ES-I3 (cell line): ENCODE results near the gene KRTAP5-9.
"Not testable (repeated sequence)": the region's sequence is repeated elsewhere in the genome, so short reads cannot be mapped to it uniquely, and the experiment has no call there.

Experiments
- H3K36me3 ChIP-seq: 2 replicates; pipeline ENCODE4 v1.6.1; 2013; ENCODE audit warnings: mild to moderate bottlenecking, low read length, control low read depth, moderate library complexity; ENCODE audit not compliant: insufficient read depth
- H3K4me1 ChIP-seq: 2 replicates; pipeline ENCODE4 v1.6.1; 2013; ENCODE audit warnings: mild to moderate bottlenecking, control low read depth, low read length; ENCODE audit not compliant: insufficient read depth
- H3K9ac ChIP-seq: 2 replicates; pipeline ENCODE4 v1.6.1; 2013; ENCODE audit warnings: low read depth, mild to moderate bottlenecking, low read length, moderate library complexity
- H3K9me3 ChIP-seq: 2 replicates; pipeline ENCODE4 v1.6.1; 2013; ENCODE audit warnings: mild to moderate bottlenecking, low read length, moderate library complexity; ENCODE audit not compliant: control insufficient read depth, insufficient read depth

KRTAP5-9 gene

DNA sequence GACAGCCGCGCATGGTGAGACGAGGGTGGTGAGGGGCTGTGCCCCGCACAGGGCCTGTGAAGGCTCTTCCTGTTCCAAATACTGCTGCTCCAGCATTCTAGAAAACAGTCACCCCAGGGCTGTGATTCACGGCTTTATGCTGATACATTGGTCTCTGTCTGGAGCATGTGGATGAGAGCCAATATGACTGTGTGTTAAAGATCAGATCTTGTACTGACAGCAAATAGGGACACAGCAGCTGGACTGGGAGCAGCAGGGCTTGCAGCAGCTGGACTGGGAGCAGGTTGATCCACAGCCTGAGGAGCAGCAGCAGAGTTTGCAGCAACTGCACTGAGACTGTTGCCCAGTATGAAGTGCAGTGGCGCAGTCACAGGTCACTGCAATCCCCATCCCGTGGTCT is 31.3 kb downstream of the KRTAP5-9 start:
- H3K36me3 ChIP-seq, H3K9me3 ChIP-seq, H3K9ac ChIP-seq, H3K4me1 ChIP-seq: not testable (repeated sequence)

DNA sequence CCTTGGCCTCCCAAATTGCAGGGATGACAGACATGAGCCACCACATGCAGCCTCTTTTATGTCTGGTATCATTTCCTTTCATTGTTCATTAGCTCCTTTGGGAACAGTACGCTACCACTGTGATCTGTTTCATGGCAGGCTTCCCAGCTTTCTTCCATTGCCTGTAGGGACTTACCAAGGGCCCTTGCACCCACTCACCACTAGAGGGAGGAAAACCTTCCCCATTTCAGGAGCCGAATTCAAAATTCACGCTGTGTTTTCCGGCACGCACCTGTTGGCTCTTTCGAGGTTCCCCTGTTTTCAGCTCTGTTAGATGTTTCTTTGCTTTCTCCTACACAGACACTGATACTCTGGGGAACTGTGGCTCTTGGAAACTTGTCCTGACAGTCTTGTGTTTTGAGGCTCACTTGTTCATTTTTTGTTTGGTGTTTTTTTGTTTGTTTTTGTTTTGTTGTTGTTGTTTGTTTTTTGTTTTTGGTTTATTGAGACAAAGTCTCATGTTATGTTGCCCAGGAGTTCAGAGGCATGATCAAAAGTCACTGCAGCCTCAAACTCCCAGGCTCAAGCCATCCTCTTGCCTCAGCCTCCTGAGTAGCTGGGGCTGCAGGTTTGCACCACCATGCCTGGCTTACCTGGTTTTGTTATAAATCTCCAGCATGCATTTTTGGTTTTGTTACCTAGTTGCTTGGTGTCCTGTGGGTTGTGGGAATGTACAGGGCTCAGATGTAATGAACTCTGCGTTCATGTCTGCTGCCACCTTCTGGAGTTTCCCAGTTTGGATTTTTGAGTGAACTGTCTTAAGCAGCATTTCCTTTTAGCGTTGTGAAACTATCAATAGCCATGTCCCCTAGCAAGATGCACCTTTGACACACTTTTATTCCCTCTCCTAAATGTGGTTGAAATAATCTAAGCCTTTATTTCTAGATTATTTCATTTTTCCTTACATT is 32.1 kb downstream of the KRTAP5-9 start:
- H3K4me1 ChIP-seq, result no peaks in the 10 kb centered on the region
- H3K9me3 ChIP-seq, result no peaks in the 10 kb centered on the region
- H3K36me3 ChIP-seq, result no peaks in the 10 kb centered on the region
- no peak overlapping the region for H3K9ac ChIP-seq

DNA sequence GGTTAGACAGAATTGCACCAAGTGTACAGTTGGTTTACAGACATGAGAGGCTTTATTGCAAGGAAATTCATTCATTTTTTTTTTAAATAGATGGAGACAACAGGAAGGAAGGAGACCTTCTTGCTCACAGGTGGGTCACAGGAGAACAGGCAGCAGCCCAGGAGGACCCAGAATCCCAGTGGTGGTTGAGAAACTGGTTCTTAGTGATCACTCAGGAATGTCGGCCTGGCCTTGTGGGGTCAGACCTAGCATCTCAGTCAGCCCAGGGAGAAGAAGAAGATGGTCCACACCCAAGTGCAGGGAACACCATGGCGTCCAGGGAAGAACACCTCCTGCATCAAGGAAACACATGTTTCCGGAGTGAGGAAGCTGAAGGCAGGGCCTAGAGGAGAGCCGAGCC is 33.6 kb downstream of the KRTAP5-9 start:
- no peak overlapping the region for H3K9ac ChIP-seq
- H3K36me3 ChIP-seq, result no peaks in the 10 kb centered on the region
- no peaks in the 10 kb centered on the region for H3K4me1 ChIP-seq
- no peaks in the 10 kb centered on the region for H3K9me3 ChIP-seq

DNA sequence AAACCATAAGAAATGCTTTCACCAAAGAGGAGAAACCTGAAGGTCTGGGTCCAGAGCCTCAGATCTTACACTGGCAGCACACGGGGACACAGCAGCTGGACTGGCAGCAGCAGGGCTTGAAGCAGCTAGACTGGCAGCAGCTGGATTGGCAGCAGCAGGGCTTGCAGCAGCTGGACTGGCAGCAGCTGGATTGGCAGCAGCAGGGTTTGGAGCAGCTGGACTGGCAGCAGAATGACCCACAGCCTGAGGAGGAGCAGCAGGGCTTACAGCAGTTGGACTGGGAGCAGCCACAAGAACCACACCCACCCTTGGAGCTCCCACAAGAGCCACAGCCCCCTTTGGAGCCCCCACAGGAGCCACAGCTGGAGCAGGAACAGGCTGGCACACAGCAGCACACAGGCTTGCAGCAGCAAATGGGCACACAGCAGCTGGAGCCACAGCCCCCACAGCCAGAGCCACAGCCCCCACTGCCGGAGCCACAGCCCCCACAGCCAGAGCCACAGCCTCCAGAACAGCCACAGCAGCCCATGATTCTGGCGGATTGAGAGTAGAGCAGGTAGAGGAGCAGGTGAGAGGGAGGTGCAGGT is 34.2 kb downstream of the KRTAP5-9 start, which contains the start of gene KRTAP5-11:
Gene KRTAP5-11, minus strand, starts transcription at position 567 of the 587 bp plus-strand sequence. Its CDS starts 38 bp downstream, at position 529.
- no peak within 1 kb of the TSS for H3K9ac ChIP-seq

DNA sequence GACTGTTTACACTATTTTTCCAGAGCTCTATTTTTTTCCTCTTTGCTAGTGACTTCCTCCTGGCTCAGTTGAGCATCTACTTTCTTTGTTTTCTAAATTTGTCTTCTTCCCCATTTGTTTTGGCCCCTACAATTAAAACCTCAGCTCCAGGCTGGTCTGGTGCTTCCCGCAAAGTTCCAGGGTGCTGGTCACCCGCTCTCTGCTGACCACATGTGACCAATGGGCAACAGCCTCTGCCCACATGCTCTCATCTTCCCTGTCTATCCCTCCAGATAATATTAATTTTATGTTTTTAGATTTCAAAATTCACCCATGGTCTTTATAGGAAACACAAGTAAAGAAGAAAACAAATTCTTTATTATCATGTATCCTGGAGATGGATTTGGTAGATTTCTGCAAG is 34.7 kb downstream of the KRTAP5-9 start:
- not testable (repeated sequence) for H3K9ac ChIP-seq, H3K9me3 ChIP-seq, H3K36me3 ChIP-seq, H3K4me1 ChIP-seq

More for the DNA sequence above, 34.2 kb downstream of the KRTAP5-9 start, which contains the start of gene KRTAP5-11:
- Histone ChIP-seq H3K4me1 (no peaks in the 10 kb centered on the region), H3K36me3 (no peaks in the 10 kb centered on the region), H3K9me3 (no peaks in the 10 kb centered on the region)

DNA sequence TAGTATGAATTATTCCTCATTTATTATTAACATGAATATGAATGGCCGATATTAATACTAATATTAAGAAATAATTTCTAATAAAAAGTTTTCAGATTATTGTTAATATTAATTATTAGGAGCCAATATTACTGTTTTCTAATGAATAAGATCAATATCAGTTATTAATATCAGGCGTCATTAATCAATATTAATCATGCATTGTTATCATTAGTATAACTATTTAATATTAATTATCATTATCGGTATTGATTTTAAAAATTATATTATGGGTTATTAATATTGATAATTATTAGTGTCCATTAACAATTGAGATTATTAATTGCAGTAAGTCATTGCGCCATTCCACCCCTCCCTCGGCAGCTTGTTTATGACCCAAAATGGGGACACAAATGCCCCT is 37.5 kb downstream of the KRTAP5-9 start:
- not testable (repeated sequence) for H3K36me3 ChIP-seq, H3K9ac ChIP-seq, H3K4me1 ChIP-seq, H3K9me3 ChIP-seq

DNA sequence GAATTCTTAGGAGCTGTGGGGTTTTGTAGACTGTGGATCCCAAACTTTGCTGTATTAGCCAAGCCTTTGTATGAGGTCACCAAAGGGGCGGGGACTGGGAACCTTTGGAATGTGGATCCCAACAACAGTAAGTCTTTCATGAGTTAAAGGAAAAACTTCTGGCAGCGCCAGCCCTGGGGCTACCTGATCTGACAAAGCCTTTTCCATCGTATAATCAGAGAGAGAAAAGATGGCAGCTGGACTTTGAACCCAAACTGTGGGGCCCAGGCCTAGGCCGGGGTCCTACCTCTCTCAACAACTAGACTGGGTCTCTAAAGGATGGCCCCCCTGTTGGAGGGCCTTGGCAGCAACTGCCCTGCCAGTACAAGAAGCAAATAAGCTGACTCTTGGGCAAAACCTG is 40.1 kb downstream of the KRTAP5-9 start:
- not testable (repeated sequence) for H3K4me1 ChIP-seq, H3K9ac ChIP-seq, H3K9me3 ChIP-seq, H3K36me3 ChIP-seq

DNA sequence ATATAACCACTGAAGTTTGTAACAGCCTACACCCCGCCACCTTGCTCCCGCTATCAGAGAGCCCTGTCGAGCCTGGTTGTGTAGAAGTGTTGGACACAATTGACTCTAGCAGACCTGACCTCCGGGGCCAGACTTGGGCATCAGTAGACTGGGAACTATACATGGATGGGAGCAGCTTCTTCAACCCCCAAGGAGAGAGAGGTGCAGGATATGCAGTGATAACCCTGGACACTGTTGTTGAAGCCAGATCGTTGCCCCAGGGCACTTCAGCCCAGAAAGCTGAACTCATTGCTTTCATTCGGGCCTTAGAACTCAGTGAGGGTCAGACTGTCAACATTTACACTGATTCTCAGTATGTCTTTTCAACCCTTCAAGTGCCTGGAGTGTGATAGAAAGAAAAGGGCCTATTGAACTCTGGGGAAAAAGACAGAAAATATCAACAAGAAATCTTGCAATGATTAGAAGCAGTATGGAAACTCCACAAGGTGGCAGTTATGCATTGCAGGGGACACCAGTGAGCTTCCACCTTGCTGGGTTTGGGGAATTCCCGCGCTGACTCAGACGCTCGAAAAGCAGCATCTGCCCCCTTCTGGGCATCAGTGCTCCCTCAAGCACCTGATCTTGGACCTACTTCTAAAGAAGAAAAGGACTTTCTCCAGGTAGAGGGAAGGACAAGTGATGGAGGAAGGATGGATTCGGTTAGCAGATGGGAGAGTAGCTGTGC is 40.8 kb downstream of the KRTAP5-9 start:
- H3K4me1 ChIP-seq, H3K36me3 ChIP-seq, H3K9me3 ChIP-seq, H3K9ac ChIP-seq: not testable (repeated sequence)

DNA sequence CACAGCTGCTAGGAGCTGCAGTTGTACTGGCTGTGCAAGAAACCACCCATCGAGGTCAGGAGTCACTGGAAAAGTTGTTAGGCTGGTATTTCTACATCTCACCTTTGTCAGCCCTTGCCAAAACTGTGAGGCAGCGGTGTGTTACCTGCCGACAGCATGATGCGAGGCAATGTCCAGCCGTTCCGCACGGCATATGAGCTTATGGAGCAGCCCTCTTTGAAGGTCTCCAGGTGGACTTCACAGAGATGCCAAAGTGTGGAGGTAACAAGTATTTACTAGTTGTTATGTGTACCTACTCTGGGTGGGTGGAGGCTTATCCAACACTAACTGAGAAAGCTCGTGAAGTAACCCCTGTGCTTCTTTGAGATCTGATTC is 41.3 kb downstream of the KRTAP5-9 start:
- H3K4me1 ChIP-seq, H3K9me3 ChIP-seq, H3K36me3 ChIP-seq, H3K9ac ChIP-seq: not testable (repeated sequence)
